SK-N-MC (cell line): ENCODE measurements around the gene GNG2.

Source experiments
- EZH2 ChIP-seq: fragments of 200-600 bp; sonication (generic); IDR thresholded peaks from one replicate; pipeline ENCODE4 v1.6.1; 2017; ENCODE audit warnings: antibody characterized with exemption
- FOXP2 ChIP-seq: optimal IDR thresholded peaks from 2 replicates; pipeline ENCODE3; 2011; ENCODE audit warnings: mild to moderate bottlenecking, moderate library complexity; ENCODE audit not compliant: insufficient read depth; ENCODE audit errors: extremely low read length, control extremely low read depth

DNA sequence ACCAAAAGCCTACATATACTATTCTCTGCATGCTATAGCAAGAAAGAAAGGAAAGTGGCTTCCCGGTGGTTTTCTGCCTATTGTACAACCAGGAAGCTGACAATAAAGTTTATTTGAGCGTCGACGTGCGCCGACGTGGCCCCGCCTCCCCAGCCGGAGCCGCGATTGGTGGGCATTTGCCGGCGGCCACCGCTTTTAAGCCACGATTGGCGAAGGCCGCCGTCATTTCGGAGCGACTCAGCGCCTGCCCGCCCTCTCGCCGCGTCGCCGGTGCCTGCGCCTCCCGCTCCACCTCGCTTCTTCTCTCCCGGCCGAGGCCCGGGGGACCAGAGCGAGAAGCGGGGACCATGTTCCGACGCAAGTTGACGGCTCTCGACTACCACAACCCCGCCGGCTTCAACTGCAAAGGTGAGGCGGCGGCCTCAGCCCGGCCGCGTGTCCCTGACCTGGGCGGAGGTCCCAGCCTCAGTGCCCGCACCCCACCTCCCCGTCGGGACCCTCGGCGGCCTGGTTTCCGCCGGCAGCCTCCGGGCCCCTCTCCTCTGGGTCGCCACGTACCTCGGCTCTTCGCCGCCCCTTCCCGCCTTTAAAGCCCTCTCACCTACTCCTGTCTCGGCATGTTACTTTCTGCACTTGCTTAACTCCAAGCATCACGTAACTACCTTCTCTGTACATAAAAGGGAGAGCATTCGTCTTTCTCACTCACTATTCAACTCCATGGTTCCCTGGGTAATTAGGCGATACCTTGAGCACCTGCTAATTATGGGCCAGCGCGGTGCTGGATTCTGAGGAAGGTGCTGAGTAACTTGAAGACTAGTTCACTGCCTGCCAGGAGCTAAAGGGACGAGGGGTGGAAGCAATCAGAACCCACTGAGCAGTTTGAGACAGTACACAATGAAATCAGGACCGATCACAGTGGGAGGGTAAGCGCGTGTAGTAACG is 129.2 kb downstream of the GNG2 start, which contains the start of gene RTRAF:
- no peak for TF ChIP-seq EZH2
- TF ChIP-seq FOXP2: no peak
